ENCODE measurements around the gene CCNY.

CCNY gene

GRCh38 chr10:35335133-35336083 lies 901 bp upstream of the CCNY start:
- no peak for TF ChIP-seq CTCF (IDR thresholded peaks at IDR 0.05)

- no peak for TF ChIP-seq CTCF (IDR thresholded peaks at IDR 0.05)
Measured at GRCh38 chr10:35336921-35337823, 863 bp downstream of the CCNY start.

- TF ChIP-seq CTCF (IDR thresholded peaks at IDR 0.05) = no peak
Measured at GRCh38 chr10:35339942-35340341, 3.6 kb downstream of the CCNY start.

- TF ChIP-seq CTCF (IDR thresholded peaks at IDR 0.05) = no peak
Measured at GRCh38 chr10:35340975-35341374, 4.7 kb downstream of the CCNY start.

- no peak for TF ChIP-seq CTCF (IDR thresholded peaks at IDR 0.05)
Measured at GRCh38 chr10:35341521-35341920, 5.2 kb downstream of the CCNY start.

DNA sequence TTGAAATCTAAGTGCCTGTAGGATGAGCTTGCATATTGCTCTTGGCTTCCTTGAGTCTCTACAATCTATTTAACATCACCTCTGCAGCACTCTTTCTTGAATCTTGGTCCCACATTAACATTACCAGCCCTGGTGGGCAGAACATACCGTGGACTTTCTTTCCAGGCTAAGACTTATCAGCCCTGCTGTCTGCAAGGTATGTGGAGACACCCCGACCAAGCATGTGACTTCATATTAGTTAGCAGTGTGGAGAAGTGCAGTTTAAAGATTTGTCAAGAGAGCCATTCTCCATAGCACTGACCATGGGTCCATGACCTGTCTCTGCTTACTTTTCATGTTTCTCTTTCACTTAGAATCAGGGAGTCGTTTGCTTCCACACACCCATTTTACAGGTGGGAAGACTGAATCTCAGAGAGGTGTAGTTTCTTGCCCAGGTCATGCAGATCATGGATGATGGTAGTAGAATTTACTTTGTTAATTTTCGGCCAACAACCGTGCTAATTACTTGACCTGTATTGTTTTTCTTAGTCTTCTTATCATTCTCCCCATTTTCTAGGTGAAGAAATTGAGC lies 6.0 kb downstream of the CCNY start:
- no peak for TF ChIP-seq CTCF (IDR thresholded peaks at IDR 0.05)

DNA sequence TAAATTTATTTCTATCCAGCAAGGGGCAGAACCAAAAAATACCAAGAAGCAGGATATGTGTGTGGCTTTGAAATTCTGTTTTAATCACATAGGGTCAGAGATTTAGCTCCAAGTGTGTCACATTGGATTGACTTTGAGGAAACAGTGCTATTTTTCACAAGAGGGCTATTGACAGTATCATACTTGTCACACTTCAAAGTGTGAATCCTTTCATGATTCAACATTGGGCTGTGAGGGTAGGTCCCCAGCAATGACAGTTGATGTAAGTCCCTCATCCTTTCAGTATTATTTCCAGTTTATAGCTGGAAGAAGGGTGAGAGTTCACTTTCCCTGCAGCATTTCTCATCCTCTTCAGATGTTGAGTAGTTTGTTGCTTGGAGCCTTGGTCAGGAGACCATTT lies 7.4 kb downstream of the CCNY start:
- TF ChIP-seq CTCF (IDR thresholded peaks at IDR 0.05) = no peak

Measured in LNCAP (cell line).